GM12873 (cell line): ENCODE measurements around the gene ELMO1.

Experiments used
- TF ChIP-seq, protein P1 (sequence below): IDR thresholded peaks from 2 replicates; pipeline ENCODE4 v1.5.1; 2012; ENCODE audit warnings: low read depth, mild to moderate bottlenecking, moderate library complexity, low read length, control low read depth; ENCODE audit not compliant: insufficient read depth; ENCODE audit errors: missing control alignments

ELMO1 gene

DNA sequence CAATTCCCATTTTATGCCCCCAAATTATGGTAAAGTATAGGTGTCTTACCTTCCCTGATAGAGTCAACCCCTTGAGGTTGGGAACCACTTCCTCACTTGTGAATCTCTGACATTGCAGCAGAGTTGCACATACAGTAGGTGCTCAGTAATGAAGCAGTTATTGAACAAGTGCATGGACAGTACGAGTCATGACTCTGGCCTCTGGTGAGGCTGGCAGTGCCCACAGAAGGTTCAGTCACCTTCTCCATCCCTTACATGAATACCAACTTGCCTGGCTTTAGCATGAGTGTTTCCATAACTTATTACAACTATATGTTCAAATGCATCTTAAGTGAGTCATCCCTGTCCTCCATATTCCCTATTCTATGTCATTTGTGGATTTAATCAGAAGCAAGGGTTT, 340.0 kb downstream of the ELMO1 start:
- TF ChIP-seq, protein P1, sequence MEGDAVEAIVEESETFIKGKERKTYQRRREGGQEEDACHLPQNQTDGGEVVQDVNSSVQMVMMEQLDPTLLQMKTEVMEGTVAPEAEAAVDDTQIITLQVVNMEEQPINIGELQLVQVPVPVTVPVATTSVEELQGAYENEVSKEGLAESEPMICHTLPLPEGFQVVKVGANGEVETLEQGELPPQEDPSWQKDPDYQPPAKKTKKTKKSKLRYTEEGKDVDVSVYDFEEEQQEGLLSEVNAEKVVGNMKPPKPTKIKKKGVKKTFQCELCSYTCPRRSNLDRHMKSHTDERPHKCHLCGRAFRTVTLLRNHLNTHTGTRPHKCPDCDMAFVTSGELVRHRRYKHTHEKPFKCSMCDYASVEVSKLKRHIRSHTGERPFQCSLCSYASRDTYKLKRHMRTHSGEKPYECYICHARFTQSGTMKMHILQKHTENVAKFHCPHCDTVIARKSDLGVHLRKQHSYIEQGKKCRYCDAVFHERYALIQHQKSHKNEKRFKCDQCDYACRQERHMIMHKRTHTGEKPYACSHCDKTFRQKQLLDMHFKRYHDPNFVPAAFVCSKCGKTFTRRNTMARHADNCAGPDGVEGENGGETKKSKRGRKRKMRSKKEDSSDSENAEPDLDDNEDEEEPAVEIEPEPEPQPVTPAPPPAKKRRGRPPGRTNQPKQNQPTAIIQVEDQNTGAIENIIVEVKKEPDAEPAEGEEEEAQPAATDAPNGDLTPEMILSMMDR = no peak

DNA sequence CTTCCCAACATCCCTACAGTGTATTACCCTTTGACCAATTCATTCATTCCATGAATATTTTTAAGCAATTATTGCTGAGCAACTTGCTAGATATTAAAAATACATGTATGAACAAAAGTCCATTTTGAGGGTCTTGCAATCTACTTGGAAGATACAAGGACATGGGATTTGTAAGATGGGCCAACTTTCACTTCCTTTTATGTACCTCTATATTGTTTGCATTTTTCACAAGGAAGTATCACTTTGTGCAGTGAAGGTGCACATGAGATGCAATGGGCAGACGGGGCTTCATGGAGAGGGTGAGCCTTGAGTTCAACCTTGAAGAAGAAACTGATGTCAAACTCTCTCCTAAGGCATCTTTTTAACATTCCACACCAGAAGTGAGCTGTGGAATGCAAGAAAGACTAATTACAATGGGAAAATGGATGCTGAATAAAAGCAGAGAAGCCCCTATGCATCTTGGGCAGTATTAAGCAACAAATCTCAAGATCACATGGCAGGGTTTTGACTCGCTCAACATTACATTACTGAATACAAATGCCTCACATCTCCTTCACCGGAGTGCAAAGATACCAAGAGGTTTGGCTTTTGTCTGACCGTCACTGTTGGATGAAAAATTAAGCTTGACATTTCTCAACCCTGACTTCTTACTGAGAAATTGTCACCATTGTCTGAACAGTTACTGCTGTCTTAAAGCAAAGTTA, 341.5 kb downstream of the ELMO1 start:
- TF ChIP-seq, protein P1 = no peak

DNA sequence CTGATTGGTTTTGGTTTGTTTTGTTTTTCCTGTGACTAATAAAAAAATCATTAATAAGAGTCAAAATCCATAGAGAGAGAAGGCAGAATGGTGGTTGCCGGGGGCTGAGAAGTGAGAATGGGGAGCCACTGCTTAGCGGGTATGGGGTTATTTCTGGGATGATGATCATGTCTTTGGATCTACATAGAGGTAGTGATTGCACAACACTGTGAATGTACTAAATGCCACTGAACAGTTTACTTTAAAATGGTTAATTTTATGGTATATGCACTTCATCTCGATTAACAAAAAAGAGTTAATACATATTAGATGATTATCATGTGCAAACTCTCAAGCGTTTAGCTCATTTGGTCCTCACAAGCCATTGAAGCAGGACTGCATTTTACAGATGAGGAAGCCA, 342.9 kb downstream of the ELMO1 start:
- TF ChIP-seq, protein P1 = no peak

DNA sequence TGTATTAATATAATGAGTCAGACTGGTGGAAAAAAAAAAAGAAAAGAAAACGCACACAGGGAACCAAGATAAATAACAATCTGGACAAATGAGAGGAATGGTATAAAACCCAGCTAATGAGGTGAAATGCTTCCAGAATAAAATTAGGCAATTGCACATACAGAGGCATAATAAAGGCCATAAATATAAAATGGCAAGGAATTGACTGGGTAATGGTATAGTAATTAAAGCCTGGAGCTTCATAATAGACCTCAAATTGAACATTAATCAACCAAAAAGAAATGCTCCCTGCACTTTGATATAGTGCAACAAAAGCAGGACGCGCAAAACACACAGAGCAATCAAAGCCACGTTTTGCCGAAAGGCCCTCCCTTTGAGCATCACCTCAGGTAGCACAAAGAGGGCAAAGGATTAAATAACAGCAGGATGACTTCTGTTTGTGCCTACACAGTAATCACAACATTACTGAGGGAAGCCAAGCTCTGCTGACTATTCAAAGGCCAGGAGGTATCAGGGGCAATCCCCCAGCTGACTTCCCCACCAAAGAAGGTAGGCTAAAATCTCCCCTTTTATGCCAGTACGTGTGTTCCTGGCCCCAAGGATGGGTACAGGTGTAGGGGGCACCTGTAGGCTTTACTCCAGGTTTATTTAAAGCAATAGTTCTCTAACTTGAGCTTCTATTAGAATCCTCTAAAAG, 343.7 kb downstream of the ELMO1 start:
- TF ChIP-seq, protein P1 = no peak

DNA sequence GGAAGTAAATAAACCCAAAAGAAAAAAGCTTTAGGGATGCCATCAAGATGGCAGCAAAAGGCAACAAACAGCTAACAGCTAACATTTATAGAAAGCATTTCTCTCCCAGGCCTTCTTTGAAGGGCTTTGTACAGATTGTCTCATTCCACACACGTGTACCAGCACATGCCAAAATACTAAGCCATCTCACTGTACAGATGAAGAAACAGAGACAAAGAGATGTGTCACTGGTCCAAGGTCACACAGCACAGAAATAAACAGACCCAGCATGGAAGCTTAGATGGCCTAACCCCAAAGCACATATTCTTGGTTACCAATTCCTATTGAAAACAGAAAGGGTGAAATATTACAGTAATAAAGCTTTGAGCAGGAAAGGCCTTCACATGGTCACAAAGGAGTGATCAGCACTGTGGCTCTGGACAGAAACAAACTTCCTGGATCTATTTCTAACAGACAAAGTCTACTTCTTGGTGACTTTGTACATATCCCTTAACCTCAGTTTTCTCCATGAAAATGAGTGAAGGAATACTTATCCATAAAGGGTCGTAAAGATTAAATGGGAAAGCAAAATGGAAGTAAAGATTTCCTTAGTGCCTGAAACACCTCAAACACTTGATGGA, 346.0 kb downstream of the ELMO1 start:
- TF ChIP-seq, protein P1 = no peak

DNA sequence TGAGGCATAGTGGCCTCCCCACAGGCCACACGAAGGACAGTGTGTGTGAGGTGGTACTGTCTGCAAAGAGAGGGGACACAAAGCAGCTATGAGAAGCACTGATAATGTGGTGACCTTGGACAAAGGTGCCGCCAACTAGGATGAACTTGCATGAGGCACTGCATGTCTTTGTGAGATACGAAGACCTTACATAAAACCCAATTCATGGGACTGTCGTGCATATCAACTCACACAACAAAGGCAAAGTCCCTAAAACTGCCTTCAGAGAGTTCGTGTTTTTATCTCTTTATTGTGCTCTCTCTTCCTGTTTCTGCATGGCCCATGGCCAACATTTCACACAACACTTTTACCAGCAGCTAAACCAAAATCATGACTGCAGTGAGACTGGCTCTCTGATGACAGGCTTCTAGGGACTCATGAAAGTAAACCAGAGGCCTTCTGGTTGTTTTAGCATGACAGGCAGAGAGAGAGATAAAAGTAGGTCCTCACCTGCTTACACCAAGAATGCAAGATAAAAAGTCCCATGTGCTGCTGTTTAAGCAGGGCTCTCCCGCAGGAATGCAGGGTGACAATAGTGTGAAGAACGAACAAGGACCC, 347.8 kb downstream of the ELMO1 start:
- TF ChIP-seq, protein P1 = no peak

DNA sequence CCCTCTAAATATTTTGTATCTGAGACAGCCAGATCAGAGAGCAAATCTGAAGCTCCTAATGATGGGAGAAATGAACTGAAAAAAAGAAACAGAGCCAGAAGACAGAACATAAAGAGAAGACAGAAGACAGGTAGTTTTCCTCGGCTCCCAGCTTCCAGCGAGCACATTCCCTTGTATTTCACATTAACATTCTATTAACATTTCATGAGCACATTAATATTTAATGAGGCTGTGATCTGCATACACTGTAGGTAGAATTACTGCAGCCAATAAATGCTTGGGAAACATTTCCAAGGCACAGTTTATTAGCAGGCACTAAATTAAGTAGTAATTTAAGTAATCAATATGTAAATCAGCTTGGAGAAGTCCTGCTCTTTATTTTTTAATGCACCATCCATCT, 349.9 kb downstream of the ELMO1 start:
- TF ChIP-seq, protein P1 = no peak
